Activated CD4-positive, alpha-beta T cell treated with anti-CD3 and anti-CD28 coated beads for 4 hours (primary cell): ENCODE measurements around the gene PDIA6.

Experiments
- DNase-seq, 2 donors: peaks; one replicate each; pipeline ENCODE4 v3.0.0-alpha.2; 2020

The PDIA6 gene

GRCh38 chr2:10778724-10779115 is 33.9 kb downstream of the PDIA6 start:
- DNase-seq: no peak

DNA sequence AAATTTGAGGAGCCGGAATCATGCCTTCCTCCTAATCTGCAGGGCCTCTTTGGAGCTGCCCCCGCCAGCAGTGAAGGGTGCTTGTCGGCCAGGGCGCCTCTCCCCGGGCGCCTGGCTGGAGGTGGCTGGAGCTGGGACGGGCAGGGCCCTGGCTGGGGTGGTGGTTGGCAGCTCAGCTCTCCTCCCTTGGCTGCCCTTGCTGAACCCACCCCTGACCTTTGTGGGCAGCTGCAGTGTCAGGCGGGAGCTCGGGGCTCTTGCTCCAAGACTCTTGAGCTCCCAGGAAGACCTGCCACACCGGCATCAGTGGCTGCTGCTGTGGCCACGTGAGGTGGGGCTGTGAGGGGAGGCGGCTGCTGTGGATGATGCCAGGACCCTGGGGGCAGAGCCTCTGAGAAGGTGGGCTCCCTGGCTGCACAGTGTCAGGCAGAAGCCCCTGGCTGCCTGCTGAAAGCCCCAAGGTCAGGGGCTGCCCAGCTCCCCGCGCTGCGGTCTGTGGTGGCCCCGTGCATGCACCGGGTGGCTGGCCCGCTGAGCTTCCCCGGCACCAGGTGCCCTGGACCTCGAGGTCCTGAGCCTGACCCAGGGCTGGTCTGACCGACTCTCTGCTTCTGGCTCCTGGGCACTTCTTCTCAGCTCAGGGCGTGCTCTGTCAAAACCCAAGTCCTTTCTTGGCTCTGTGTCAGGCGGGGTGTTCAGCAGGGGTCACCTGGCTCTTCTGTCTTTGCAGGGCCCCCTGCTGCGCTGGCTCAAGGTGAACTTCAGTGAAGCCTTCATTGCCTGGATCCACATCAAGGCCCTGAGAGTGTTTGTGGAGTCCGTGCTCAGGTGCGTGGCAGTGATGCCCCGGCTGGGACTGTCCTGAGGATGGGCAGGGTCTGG is 34.5 kb downstream of the PDIA6 start:
- no peak for DNase-seq

DNA sequence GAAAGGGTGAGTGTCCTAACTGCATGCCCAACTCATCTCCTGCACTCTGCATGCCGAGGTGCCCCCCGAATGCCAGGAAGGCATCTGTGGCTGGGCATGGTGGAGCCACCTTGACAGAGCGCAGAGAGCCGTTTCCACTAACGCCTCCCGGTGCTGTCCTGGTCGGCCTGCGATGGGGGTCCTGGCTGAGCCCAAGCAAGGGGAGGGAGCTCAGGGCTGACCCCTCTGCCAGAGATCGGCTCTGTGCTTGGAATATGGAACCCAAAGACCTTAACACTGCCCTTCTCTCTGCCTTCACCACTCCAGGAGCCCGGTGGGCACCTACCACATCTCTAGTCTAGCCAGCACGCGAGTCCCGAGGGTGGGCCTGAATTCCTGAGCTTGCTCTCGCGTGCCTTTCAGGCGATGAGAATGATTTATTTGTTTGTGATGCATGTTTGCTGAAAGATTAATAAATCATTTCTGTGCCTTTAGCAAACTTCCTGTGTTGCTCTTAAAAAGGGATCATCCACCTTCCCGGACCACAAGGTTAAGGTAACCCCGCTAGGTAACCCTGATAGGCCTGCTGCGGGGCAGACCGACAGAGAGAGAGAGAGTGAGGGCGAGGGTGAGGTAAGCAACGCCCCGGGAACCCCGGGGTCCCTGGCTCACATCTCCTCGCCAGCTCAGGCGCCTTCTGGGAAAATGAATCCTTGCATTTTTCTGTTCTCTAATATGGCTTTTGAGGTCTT is 35.3 kb downstream of the PDIA6 start:
- DNase-seq: no peak

DNA sequence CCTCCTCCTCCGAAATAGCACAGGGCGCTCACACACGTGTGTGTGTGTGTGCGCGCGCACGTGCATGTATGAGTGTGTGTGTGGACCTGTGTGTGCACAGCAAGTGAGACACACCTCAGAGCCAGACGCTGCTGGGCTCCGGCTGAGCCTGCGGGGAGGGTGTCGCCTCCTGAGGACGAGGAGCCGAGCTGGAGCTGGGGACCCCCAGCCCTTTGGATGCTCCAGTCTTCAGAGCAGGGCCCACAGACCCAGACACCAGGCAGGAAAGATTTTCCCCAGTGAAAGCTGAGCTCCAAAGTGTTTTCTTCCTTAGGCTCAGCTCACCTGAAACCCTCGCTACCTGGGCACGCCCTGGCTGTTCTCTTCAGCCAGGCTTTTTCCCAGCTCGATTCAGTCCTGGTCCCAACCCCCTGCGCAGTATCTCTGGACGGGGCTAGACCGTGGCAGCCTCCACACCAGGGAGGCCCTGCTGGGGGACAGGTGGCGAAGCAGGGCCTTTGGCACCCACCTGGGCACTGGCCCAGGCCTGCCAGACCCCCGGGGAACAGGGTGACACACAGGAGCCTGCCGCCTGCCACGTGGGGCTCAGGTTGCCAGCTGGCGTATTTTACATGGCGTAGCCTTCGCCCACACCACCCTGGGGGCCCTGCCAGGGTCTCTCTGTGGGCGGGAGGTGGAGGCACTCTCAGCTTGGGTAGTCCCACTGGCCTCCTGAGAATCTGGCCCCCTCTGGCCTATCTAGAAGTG is 36.2 kb downstream of the PDIA6 start:
- no peak for DNase-seq

GRCh38 chr2:10775831-10776230 is 36.8 kb downstream of the PDIA6 start:
- no peak for DNase-seq

DNA sequence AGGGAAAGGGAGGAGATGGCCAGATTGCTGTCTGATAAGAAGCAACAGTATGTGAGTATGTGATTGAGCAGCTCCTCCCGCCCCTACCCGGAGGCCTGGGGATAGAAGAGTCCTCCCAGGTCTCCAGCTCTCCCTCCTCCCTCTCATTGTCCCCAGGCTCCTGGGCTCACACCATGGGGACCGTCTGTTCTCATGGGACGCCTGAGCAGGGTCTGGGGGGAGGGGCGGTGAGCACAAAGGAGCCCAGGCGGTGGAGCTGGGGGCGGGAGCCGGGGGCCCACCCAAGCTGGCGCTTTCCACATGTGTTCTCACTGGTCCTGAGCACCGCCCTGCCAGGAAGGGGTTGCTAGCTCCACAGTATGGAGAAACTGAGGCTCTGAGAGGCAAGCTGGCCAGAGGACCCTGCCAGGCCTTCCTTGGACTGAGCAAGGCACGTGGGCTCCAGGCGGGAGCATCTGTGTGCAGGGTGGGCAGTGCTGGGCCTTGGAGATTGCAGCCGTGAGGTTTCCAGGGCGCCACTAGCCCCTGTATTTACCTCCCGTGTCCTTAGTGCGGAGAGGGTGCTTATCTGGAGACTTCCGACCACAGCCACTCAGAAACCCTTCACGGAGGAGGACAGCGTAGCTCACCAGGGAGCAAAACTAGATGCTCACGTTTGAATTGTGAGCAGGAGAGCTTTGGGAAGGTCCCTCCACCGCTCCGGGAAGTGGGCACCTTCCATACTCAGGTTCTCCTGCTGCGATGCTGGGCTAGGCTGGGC is 37.4 kb downstream of the PDIA6 start:
- DNase-seq: no peak

- no peak for DNase-seq
Measured at GRCh38 chr2:10774394-10774793, 38.2 kb downstream of the PDIA6 start.

GRCh38 chr2:10773821-10774341 is 38.7 kb downstream of the PDIA6 start:
- no peak for DNase-seq

- no peak for DNase-seq
Measured at GRCh38 chr2:10772868-10773215, 39.7 kb downstream of the PDIA6 start.

GRCh38 chr2:10772201-10772867 is 40.3 kb downstream of the PDIA6 start:
- no peak for DNase-seq

DNA sequence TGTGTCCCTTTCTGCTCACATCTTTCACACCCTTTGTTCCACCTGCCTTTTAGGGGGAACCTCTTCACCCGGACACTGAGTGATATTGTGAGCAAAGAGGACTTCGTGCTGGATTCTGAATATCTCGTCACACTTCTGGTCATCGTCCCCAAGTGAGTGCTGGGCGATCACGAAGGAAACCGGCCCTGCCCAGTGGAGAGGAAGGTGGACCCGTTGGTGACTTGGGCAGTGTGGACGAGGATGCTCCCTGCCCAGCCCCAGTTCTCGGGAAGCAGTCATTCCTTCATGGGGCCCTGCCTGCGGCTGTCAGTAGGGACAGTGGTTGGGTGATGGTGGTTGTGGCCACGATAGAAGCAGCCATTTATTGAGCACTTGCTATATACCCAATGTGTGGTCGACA is 40.8 kb downstream of the PDIA6 start:
- no peak for DNase-seq

- no peak for DNase-seq
Measured at GRCh38 chr2:10770956-10771750, 41.4 kb downstream of the PDIA6 start.

- DNase-seq: no peak
Measured at GRCh38 chr2:10768063-10768507, 44.5 kb downstream of the PDIA6 start.

- DNase-seq: no peak
Measured at GRCh38 chr2:10765914-10766313, 46.7 kb downstream of the PDIA6 start.

DNA sequence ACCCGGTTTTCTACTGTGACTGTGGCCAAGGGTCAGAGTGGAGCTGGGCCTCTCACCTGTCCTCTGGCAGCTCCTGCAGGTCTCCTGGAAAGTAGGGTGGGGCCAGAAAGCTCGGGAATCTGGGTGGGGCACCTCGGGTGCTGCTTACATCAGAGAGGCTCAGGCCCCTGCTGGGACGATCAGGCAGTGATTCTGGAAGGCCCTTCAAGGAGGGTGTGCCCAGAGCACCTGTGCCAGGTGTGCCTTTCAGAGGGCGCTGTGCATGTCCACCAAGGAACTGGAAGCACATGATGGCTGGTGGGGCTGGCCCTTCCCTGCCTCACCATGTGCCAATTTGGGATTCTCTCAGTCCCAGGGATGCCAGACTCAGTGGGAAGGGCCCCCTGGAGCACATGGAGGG is 47.1 kb downstream of the PDIA6 start:
- no peak for DNase-seq

DNA sequence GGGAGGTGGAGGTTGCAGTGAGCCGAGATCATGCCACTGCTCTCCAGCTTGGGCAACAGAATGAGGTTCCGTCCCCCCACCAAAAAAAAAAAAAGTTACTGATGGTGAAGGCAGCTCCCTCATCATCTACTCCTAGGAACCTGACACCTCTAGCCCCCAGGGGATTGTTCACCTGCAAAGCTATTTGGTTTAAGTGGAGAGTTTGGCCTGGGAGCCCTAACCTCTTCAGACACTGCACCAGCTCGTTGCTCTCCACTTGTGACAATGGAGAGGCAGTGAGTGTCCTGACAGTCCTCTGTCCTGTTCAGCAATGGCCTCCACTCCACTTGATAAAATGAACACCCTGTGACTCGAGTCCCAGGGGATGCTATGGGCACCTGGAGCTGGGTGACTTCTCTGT is 47.7 kb downstream of the PDIA6 start:
- no peak for DNase-seq

- no peak for DNase-seq
Measured at GRCh38 chr2:10764096-10764785, 48.3 kb downstream of the PDIA6 start.

DNA sequence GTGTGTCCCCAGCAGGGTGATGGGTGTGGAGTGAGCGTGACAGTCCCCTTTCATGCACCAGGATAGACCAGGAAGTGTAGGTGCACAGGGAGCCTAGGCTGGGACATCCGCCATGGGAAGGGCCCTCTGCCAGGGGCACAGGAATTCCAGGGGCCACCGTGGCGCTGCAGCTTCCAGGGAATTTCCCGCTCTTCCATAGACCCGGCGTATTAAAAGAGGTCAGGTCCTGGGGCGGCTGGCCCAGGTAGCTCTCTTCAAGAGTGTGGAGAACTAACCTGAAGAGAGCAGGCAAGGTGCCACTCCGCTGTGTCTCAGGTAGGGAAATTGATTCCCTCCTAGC is 49.2 kb downstream of the PDIA6 start:
- no peak for DNase-seq

DNA sequence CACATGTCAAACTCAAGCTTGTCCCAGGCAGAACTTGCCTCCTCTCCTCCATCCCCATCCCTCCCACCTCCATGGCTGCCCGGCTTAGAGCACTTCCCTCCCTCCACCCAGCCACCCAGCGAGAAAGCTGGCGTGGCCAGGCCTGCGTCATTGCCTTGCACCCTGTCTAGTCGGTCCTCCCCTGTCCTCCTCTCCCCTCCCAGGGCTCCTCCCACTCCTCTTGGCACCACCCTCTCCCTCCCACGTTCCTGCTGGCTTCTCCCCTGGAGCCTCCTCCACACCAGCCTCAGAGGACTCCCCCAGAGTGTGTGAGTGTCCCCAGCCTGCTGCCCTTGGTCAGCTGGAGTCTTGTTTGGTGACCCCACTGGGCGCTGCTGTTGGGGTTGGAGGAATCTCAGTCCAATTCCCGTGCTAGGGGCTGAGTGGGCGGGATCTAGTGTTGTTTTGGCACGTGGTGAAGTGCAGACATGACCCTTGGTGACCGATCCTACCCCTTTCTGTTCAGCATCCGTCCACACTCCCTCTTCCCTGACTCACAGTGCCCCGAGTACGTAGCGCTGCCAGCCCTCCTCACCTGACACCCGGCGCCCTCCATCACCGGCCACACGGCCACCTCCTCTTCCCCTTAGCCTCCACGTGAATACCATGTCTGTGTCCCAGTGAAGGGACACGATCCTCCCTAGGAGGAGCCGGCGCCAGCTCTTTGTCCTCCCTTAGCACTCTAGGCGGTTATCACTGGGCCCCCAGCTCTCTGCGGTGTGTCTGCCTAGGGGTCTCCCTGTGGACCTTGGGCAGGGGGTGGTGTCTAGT is 49.7 kb downstream of the PDIA6 start:
- no peak for DNase-seq

GRCh38 chr2:10761591-10761990 is 51.0 kb downstream of the PDIA6 start:
- no peak for DNase-seq
